Uterus (tissue), 2 donors: ENCODE data around the gene ZNF22.

Source experiments
- POLR2A ChIP-seq, 2 donors: fragments of 450-650 bp; IDR thresholded peaks; one replicate each; pipeline ENCODE4 v1.6.1; 2016; ENCODE audit warnings: antibody characterized with exemption in 2 of 2, mild to moderate bottlenecking in 1 of 2, moderate library complexity in 1 of 2
- TF ChIP-seq, protein P1 (sequence below), 4 experiments: fragments of 200-600 bp in 2 of 4; fragments of 450-650 bp in 2 of 4; sonication (generic) in 2 of 4; IDR thresholded peaks; one replicate each; pipeline ENCODE4 v1.5.1; 2016 to 2019; ENCODE audit warnings: antibody characterized with exemption in 4 of 4, mild to moderate bottlenecking in 2 of 4, moderate library complexity in 1 of 4

DNA sequence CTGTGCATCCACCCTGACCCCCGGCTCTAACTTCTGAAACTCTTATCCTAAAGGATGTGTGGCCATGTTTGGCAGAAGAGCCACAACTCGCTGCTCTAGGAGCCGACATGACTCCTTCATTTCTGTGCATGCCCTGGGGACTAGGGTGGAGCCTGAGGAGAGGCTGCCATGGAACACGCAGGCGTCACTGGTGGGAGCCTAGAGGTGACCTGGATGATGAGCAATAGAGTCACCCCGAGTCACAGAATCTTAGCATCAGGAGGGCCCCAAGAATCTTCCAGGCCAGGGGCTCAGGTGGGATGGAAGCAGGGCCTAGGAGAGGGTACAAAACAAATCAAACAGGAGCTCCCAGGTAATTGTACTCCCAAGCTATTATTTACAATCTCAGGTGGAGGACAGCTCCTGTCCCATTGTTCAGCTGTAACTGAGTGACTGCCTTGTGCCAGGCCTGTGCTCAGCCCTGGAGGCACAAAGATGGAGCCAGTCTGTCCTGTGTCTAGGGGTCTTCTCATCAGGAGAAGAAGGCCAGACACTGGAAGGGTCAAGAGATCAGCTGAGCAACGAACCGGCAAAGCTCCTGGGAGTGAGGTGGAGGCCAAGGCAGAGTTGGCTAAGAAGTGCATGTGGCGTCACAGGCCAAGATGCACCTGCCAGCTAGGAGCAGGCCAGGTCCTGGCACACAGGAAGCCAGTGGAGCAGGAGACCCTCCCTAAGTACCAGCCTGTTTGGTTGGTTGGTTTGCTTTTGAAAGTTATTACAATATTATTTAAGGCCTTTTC lies 5.8 kb upstream of the ZNF22 start:
- TF ChIP-seq, protein P1, sequence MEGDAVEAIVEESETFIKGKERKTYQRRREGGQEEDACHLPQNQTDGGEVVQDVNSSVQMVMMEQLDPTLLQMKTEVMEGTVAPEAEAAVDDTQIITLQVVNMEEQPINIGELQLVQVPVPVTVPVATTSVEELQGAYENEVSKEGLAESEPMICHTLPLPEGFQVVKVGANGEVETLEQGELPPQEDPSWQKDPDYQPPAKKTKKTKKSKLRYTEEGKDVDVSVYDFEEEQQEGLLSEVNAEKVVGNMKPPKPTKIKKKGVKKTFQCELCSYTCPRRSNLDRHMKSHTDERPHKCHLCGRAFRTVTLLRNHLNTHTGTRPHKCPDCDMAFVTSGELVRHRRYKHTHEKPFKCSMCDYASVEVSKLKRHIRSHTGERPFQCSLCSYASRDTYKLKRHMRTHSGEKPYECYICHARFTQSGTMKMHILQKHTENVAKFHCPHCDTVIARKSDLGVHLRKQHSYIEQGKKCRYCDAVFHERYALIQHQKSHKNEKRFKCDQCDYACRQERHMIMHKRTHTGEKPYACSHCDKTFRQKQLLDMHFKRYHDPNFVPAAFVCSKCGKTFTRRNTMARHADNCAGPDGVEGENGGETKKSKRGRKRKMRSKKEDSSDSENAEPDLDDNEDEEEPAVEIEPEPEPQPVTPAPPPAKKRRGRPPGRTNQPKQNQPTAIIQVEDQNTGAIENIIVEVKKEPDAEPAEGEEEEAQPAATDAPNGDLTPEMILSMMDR (IDR thresholded peaks at IDR 0.05): no peak
- TF ChIP-seq POLR2A (IDR thresholded peaks at IDR 0.05): no peak
